Uterus (tissue), 2 donors: ENCODE measurements around the gene FOXA3.

ENCODE experiments used
- POLR2A ChIP-seq, 2 donors: fragments of 450-650 bp; IDR thresholded peaks; one replicate each; pipeline ENCODE4 v1.6.1; 2016; ENCODE audit warnings: antibody characterized with exemption in 2 of 2, mild to moderate bottlenecking in 1 of 2, moderate library complexity in 1 of 2
- TF ChIP-seq, protein P1 (sequence below), 4 experiments: fragments of 200-600 bp in 2 of 4; fragments of 450-650 bp in 2 of 4; sonication (generic) in 2 of 4; IDR thresholded peaks; one replicate each; pipeline ENCODE4 v1.5.1; 2016 to 2019; ENCODE audit warnings: antibody characterized with exemption in 4 of 4, mild to moderate bottlenecking in 2 of 4, moderate library complexity in 1 of 4

DNA sequence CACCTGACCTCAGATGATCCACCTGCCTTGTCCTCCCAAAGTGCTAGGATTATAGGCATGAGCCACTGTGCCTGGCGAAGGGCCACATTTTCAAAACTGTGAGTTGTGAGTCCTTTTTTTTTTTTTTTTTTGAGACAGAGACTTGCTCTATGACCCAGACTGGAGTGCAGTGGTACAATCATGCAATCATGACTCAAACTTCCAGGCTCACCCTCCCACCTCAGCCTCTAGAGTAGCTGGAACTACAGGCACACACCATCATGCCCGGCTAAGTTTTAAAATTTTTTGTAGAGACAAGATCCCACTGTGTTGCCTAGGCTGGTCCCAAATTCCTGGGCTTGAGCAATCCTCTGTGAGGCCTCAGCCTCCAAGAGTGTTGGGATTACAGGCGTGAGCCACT is 42.1 kb downstream of the FOXA3 start:
- TF ChIP-seq, protein P1, sequence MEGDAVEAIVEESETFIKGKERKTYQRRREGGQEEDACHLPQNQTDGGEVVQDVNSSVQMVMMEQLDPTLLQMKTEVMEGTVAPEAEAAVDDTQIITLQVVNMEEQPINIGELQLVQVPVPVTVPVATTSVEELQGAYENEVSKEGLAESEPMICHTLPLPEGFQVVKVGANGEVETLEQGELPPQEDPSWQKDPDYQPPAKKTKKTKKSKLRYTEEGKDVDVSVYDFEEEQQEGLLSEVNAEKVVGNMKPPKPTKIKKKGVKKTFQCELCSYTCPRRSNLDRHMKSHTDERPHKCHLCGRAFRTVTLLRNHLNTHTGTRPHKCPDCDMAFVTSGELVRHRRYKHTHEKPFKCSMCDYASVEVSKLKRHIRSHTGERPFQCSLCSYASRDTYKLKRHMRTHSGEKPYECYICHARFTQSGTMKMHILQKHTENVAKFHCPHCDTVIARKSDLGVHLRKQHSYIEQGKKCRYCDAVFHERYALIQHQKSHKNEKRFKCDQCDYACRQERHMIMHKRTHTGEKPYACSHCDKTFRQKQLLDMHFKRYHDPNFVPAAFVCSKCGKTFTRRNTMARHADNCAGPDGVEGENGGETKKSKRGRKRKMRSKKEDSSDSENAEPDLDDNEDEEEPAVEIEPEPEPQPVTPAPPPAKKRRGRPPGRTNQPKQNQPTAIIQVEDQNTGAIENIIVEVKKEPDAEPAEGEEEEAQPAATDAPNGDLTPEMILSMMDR (IDR thresholded peaks at IDR 0.05), result no peak
- TF ChIP-seq POLR2A (IDR thresholded peaks at IDR 0.05), result no peak
